ENCODE measurements around the gene RAB7A.

The RAB7A gene

DNA sequence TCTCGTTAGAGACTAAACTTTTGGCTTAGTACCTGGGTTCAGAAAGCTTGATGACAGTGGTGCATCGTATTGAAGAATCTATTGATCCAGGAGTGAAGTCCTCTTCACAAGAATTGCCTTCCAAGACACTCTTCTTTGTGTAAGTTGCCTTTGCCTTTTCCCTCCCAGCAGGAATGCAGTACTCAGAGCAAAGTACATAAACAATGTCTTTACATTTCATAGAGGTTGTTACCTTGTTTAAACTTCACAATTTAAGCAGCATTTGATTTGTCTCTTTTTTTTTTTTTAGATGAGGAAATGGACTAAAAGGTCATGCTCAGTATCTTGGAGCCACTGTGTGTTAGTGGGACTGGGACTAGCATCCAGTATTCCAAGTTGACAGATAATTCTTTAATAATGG is 9.9 kb downstream of the RAB7A start:
- Histone ChIP-seq H3K4me3 (ENCODE audit: low read depth, low read length) (no peak overlapping the region), H3K36me3 (replicated peaks) (no peaks in the 10 kb centered on the region), H3K27me3 (replicated peaks) (no peaks in the 10 kb centered on the region), H3K27ac (no peak overlapping the region)
- in situ Hi-C loops (cut with HindIII; ENCODE audit: low pct_ligation_motif_present, low sequenced_read_pairs) = no loop called here
- TF ChIP-seq CTCF (IDR thresholded peaks at IDR 0.05; ENCODE audit: low read depth, low read length, missing control alignments) = no peak
- DNase-seq = no peak

DNA sequence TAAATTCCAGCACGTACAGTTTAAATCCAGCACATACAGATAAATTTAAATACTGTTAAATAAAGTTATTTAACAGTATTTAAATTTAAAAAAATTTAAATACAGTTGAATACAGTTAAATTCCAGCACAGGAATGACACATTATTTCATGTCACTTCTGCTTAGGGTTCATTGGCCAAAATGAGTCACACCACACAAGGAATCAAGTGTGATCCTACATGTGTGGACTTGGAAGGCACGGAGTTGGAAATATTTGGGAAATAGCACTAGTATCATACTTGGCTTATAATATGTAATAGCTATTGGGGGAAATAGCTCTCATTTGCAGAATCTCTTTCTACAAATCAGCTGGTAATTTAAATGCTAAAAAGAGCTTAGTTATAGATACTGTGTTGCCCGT is 10.6 kb downstream of the RAB7A start:
- no peaks in the 10 kb centered on the region for H3K36me3 ChIP-seq (replicated peaks)
- H3K4me3 ChIP-seq (ENCODE audit: low read depth, low read length) = no peak overlapping the region
- in situ Hi-C loops (cut with HindIII; ENCODE audit: low pct_ligation_motif_present, low sequenced_read_pairs) = no loop called here
- H3K27me3 ChIP-seq (replicated peaks) = no peaks in the 10 kb centered on the region
- no peak for DNase-seq
- no peak for TF ChIP-seq CTCF (IDR thresholded peaks at IDR 0.05; ENCODE audit: low read depth, low read length, missing control alignments)
- H3K27ac ChIP-seq = no peak overlapping the region

- Histone ChIP-seq H3K27me3 (replicated peaks) (no peaks in the 10 kb centered on the region), H3K4me3 (ENCODE audit: low read depth, low read length) (no peak overlapping the region), H3K27ac (no peak overlapping the region), H3K36me3 (replicated peaks) (peaks cover 8% of the 10 kb centered on the region)
- no peak for DNase-seq
- TF ChIP-seq CTCF (IDR thresholded peaks at IDR 0.05; ENCODE audit: low read depth, low read length, missing control alignments) = no peak
- in situ Hi-C loops (cut with HindIII; ENCODE audit: low pct_ligation_motif_present, low sequenced_read_pairs) = no loop called here
These were observed 14.6 kb downstream of the RAB7A start for GRCh38 chr3:128740621-128741020.

DNA sequence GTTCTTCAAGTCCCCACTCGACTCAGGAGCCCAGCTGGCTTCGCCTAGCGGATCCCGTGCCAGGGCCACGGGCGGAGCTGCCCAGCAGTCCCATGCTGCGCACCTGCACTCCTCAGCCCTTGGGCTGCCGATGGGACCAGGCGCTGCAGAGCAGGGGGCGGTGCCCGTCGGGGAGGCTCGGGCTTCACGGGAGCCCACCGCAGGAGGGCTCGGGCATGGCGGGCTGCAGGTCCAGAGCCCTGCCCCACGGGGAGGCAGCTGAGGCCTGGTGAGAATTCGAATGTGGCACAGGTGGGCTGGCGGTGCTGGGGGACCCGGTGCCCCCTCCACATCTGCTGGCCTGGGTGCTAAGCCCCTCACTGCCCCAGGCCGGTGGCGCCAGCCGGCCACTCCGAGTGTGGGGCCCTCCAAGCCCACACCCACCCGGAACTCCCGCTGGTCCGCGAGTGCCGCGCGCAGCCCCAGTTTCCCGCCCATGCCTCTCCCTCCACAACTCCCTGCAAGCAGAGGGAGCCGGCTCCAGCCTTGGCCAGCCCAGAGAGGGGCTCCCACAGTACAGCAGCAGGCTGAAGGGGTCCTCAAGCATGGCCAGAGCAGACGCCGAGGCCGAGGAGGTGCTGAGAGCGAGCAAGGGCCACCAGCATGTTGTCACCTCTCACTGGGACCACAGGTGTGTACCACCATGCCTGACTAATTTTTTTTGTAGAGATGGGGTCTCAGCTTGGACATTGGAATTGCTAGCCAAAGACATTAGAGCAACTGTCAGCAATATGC is 17.0 kb downstream of the RAB7A start:
- H3K36me3 ChIP-seq (replicated peaks) = peaks cover 8% of the 10 kb centered on the region
- no peak overlapping the region for H3K4me3 ChIP-seq (ENCODE audit: low read depth, low read length)
- H3K27me3 ChIP-seq (replicated peaks) = no peaks in the 10 kb centered on the region
- no peak overlapping the region for H3K27ac ChIP-seq
- no peak for DNase-seq
- in situ Hi-C loops (cut with HindIII; ENCODE audit: low pct_ligation_motif_present, low sequenced_read_pairs) = no loop called here
- TF ChIP-seq CTCF (IDR thresholded peaks at IDR 0.05; ENCODE audit: low read depth, low read length, missing control alignments) = no peak

GRCh38 chr3:128745742-128746141 is 19.8 kb downstream of the RAB7A start:
- peaks cover 11% of the 10 kb centered on the region for H3K36me3 ChIP-seq (replicated peaks)
- in situ Hi-C loops (cut with HindIII; ENCODE audit: low pct_ligation_motif_present, low sequenced_read_pairs) = no loop called here
- no peak for TF ChIP-seq CTCF (IDR thresholded peaks at IDR 0.05; ENCODE audit: low read depth, low read length, missing control alignments)
- DNase-seq = no peak
- H3K27me3 ChIP-seq (replicated peaks) = no peaks in the 10 kb centered on the region
- no peak overlapping the region for H3K4me3 ChIP-seq (ENCODE audit: low read depth, low read length)
- no peak overlapping the region for H3K27ac ChIP-seq

- peaks cover 11% of the 10 kb centered on the region for H3K36me3 ChIP-seq (replicated peaks)
- TF ChIP-seq CTCF (IDR thresholded peaks at IDR 0.05; ENCODE audit: low read depth, low read length, missing control alignments) = no peak
- no peak overlapping the region for H3K27ac ChIP-seq
- H3K27me3 ChIP-seq (replicated peaks) = no peaks in the 10 kb centered on the region
- no peak overlapping the region for H3K4me3 ChIP-seq (ENCODE audit: low read depth, low read length)
- DNase-seq = no peak
- in situ Hi-C loops (cut with HindIII; ENCODE audit: low pct_ligation_motif_present, low sequenced_read_pairs) = no loop called here
These were observed 20.9 kb downstream of the RAB7A start for GRCh38 chr3:128746881-128747280.

Data from brain microvascular endothelial cell (primary cell).